ENCODE data around the gene ESR2. TPM values are rescaled to one million over a fixed set of nuclear protein-coding genes. Genes with fewer than 3 reads are reported as not detected.
"Not testable (repeated sequence)": the region's sequence is repeated elsewhere in the genome, so short reads cannot be mapped to it uniquely, and the experiment has no call there.

Gene ESR2
- total RNA-seq, 2 experiments from 2014 or later, result 0.26 to 0.32 TPM

DNA sequence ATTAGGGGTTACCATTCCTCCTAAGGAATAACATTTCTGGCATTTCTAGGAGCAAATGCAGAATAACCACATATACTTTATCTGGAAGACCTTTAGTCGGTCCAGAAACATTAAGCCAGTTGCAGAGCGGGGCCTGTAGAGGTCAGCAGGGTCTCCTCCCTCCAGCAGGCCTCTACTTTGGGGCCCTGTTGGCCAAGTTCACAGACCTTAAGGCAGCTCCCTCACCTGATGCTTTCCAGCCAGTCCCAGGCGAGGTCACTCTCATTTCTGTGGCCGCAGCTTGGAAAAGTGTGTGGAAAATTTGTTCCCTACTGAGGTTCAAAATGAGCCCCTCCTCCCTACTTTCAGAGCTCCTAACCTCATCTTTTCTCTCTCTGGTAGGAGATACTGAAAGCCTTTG, 74.1 kb downstream of the ESR2 start:
- ATAC-seq (no peak), DNase-seq (no peak)
- Mint-ChIP-seq H3K9me3 (ENCODE audit: low read depth) (no peaks in the 10 kb centered on the region), H3K4me3 (no peak overlapping the region), H3K36me3 (ENCODE audit: low read depth) (peaks cover 26% of the 10 kb centered on the region), H3K27me3 (no peaks in the 10 kb centered on the region), H3K4me1 (no peaks in the 10 kb centered on the region), H3K27ac (no peak overlapping the region)
- ChIA-PET CTCF (interaction anchor here (0.7 kb wide), 1 partner anchor 84 kb away, joined by 3 read pairs; no protein-coding TSS in a partner anchor), POLR2A (no interaction called here)
- intact Hi-C loops (cut with DNase I, micrococcal nuclease), result no loop called here

DNA sequence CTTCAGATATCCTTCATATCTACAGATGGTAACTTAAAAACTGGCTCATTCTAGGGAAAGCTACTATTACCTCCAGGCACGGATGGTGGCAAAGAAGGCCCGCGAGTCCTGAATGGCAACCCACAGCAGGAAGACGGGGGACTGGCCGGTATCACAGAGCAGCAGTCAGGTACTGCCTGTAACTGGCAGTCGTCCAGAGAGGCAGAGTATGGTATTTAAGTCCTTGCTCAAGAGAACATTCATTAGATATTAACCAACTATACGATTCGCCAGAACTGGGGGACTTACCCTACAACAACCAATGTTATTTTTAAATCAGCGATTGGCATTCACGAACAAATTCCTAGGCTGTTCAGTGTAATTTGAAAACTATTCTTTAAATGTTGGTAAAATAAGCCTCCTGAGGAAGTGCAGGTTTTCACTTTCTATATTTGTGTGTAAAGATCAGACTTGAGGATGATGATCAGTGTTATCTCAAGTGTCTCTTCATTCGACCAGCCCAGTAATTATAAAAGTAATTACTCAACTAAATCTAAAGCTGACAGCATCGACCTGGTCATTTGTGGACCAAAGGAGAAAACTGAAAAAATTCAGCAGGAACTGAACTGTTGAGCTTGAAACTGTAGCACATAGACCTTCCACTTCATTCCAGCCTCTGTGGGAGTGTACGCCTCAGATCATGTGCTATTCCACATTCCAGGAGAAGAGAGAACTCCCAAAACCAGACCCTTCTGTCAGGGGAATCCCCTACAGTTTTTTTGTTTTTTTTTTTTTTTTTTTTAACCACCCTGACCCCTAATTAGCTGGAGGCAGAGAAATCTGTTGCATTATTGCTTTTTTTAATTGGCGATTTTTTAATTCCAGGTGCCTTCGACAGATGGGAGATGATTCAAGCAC, 75.6 kb downstream of the ESR2 start:
- Mint-ChIP-seq H3K27me3 (no peaks in the 10 kb centered on the region), H3K4me1 (no peaks in the 10 kb centered on the region), H3K36me3 (ENCODE audit: low read depth) (peaks cover 23% of the 10 kb centered on the region), H3K27ac (no peak overlapping the region), H3K4me3 (no peak overlapping the region), H3K9me3 (ENCODE audit: low read depth) (no peaks in the 10 kb centered on the region)
- ATAC-seq (no peak), DNase-seq (no peak)
- intact Hi-C loops (cut with DNase I, micrococcal nuclease), result no loop called here
- ChIA-PET CTCF (interaction anchor here (0.7 to 0.8 kb wide), 2 partner anchors 56 to 86 kb away, joined by 4 to 5 read pairs; no protein-coding TSS in a partner anchor), POLR2A (no interaction called here)

DNA sequence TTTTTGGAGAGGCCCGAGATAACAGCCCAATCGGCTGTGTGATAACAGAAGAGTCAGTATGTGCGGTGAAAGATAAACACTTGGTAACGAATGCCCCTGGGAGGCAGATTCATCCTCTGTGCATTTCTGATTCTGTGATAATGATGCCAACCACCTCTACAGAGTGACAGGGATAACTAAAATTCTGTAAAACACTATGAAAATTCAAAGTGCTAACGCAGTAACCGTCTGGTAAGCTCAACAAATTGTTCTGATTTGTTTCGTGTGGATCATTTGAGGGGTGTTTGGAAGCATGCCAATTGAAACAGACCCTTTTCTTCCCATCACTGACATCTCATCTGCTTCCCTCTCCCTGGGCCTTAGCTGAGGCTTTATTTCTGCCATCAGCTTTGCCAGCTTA, 76.3 kb downstream of the ESR2 start:
- ATAC-seq, result no peak
- POLR2A ChIA-PET, result no interaction called here
- no peak for DNase-seq
- intact Hi-C loops (cut with DNase I, micrococcal nuclease), result no loop called here
- CTCF ChIA-PET, result interaction anchor here (0.7 kb wide), 1 partner anchor 56 kb away, joined by 4 read pairs; no protein-coding TSS in a partner anchor
- Mint-ChIP-seq H3K36me3 (ENCODE audit: low read depth) (peaks cover 24% of the 10 kb centered on the region), H3K27me3 (no peaks in the 10 kb centered on the region), H3K9me3 (ENCODE audit: low read depth) (no peaks in the 10 kb centered on the region), H3K4me3 (no peak overlapping the region), H3K27ac (no peak overlapping the region), H3K4me1 (no peaks in the 10 kb centered on the region)

DNA sequence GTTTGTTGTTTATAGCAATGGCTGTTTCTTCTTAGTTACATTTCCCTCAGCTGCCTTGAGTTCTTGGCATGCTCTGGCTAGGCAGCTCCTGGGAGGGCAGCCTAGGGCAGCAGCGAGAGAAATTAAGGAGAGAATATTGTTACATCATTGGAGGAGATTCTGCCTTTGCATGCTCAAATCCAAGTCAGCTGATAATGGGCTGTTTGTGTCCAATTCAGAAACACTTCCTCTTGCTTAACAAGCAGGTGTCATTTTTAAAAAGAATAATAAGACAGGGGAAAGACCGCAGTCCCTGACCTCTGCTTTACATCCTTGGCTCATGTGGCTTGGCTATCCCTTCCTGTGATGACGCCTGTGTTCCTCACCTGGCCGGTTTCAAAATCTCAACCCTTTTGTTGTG, 76.9 kb downstream of the ESR2 start:
- DNase-seq (no peak), ATAC-seq (no peak)
- peaks cover 24% of the 10 kb centered on the region for H3K36me3 Mint-ChIP-seq (ENCODE audit: low read depth)
- H3K27me3 Mint-ChIP-seq, result no peaks in the 10 kb centered on the region
- H3K9me3 Mint-ChIP-seq (ENCODE audit: low read depth), result no peaks in the 10 kb centered on the region
- no peak overlapping the region for H3K4me3 Mint-ChIP-seq
- POLR2A ChIA-PET, result no interaction called here
- CTCF ChIA-PET, result interaction anchor here (1.0 kb wide), 1 partner anchor 10 kb away, joined by 3 read pairs; no protein-coding TSS in a partner anchor
- H3K4me1 Mint-ChIP-seq, result no peaks in the 10 kb centered on the region
- H3K27ac Mint-ChIP-seq, result no peak overlapping the region
- intact Hi-C loops (cut with DNase I, micrococcal nuclease), result no loop called here

DNA sequence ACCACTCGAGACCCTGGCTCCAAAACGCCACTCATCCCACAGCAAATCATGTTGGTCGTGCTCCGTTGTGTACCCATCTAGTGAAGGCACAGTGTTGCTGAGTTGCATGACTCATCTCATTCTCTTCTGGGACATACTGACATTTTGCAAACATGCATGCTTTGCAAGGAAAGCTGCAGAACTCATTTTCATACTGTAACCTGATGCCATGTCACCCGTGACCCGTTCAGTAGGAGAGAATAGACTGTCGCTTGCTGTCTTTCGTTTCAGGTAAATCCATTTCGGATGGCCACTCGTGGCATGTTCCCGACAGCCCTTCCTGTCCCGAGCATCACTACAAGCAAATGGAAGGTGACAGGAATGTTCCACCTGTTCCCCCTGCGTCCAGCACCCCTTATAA, 78.2 kb downstream of the ESR2 start:
- no peaks in the 10 kb centered on the region for H3K27me3 Mint-ChIP-seq
- no peaks in the 10 kb centered on the region for H3K4me1 Mint-ChIP-seq
- H3K9me3 Mint-ChIP-seq (ENCODE audit: low read depth), result no peaks in the 10 kb centered on the region
- POLR2A ChIA-PET, result no interaction called here
- ATAC-seq (no peak), DNase-seq (no peak)
- H3K27ac Mint-ChIP-seq, result no peak overlapping the region
- H3K4me3 Mint-ChIP-seq, result no peak overlapping the region
- intact Hi-C loops (cut with DNase I, micrococcal nuclease), result no loop called here
- H3K36me3 Mint-ChIP-seq (ENCODE audit: low read depth), result peaks cover 24% of the 10 kb centered on the region
- CTCF ChIA-PET, result no interaction called here

DNA sequence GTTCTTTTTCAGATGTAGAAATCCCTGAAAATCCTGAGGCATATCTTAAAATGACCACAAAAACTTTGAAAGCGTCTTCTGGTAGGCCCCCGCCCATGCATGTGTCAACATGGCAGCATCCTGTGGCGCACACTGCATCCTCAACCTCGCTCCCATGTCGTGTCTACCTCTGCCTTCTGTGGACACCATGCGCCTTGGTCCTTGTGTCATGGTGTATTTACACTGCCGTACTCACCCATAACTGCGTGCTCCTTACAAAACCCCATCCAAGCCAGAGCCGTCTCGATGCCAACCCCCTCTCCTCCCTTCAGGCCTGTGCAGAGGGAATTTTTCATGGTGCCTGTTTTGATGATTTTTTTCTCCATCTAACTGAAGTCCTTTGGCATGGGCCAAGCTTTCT, 78.9 kb downstream of the ESR2 start:
- Mint-ChIP-seq H3K9me3 (ENCODE audit: low read depth) (no peaks in the 10 kb centered on the region), H3K27me3 (no peaks in the 10 kb centered on the region), H3K36me3 (ENCODE audit: low read depth) (peaks cover 24% of the 10 kb centered on the region), H3K4me1 (no peaks in the 10 kb centered on the region), H3K4me3 (no peak overlapping the region), H3K27ac (no peak overlapping the region)
- ChIA-PET POLR2A (no interaction called here), CTCF (no interaction called here)
- intact Hi-C loops (cut with DNase I, micrococcal nuclease), result no loop called here
- DNase-seq (no peak), ATAC-seq (no peak)

DNA sequence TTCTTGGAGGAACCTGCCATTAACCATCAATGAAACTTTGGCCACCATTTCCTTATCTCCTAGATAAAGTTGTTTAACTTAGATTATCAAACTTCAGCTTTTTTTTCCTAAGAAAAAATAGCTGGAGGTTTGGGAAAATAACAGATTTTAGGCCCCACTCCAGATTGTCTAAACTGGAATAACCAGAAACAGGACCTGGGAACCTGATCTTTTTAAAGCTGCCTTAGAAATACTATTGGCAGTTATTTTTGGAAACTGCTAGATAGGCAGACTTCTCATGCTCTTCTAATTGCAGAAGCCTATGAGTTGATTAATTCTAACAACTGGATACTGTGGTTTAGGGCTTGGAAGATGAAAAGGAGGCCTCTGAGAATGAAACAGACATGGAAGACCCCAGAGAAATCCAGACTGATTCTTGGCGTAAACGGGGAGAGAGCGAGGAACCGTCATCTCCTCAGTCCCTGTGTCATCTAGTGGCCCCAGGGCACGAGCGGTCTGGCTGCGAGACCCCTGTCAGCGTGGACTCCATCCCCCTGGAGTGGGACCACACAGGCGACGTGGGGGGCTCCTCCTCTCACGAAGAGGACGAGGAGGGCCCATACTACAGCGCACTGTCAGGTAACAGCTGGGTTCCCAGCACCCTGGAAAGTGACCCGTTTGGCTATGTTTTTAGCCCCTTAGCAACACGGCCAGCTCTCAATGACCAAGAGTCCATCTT, 80.2 kb downstream of the ESR2 start:
- no peak for DNase-seq
- Mint-ChIP-seq H3K36me3 (ENCODE audit: low read depth) (peaks cover 17% of the 10 kb centered on the region), H3K4me3 (no peak overlapping the region), H3K9me3 (ENCODE audit: low read depth) (no peaks in the 10 kb centered on the region), H3K27me3 (no peaks in the 10 kb centered on the region), H3K27ac (no peak overlapping the region), H3K4me1 (no peaks in the 10 kb centered on the region)
- POLR2A ChIA-PET, result no interaction called here
- CTCF ChIA-PET, result no interaction called here
- intact Hi-C loops (cut with DNase I, micrococcal nuclease), result no loop called here
- no peak for ATAC-seq

DNA sequence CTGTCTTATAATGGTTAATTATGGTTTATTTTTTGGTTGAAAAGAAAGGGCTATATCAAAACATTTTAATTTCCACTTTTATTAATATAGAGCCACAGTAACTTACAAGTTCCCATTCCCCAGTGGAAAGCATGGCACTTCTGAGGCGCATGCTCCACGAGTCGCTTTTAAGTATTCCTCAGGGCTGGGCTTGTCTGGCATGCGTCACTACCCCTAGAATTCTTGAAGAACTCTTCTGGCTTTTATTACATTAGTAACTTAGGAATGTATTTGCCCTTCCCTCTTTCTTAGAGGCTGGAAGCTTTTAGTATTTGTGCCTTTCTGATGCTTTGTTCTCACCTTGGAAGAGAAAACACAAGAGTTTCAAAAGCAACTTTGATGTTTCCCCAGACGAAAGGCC, 81.1 kb downstream of the ESR2 start:
- CTCF ChIA-PET, result interaction anchor here (0.6 kb wide), 1 partner anchor 22 kb away, joined by 3 read pairs; no protein-coding TSS in a partner anchor
- no peak overlapping the region for H3K4me3 Mint-ChIP-seq
- H3K27ac Mint-ChIP-seq, result no peak overlapping the region
- intact Hi-C loops (cut with DNase I, micrococcal nuclease), result no loop called here
- ATAC-seq (no peak), DNase-seq (no peak)
- H3K36me3 Mint-ChIP-seq (ENCODE audit: low read depth), result peaks cover 17% of the 10 kb centered on the region
- H3K27me3 Mint-ChIP-seq, result no peaks in the 10 kb centered on the region
- POLR2A ChIA-PET, result no interaction called here
- H3K9me3 Mint-ChIP-seq (ENCODE audit: low read depth), result no peaks in the 10 kb centered on the region
- no peaks in the 10 kb centered on the region for H3K4me1 Mint-ChIP-seq

DNA sequence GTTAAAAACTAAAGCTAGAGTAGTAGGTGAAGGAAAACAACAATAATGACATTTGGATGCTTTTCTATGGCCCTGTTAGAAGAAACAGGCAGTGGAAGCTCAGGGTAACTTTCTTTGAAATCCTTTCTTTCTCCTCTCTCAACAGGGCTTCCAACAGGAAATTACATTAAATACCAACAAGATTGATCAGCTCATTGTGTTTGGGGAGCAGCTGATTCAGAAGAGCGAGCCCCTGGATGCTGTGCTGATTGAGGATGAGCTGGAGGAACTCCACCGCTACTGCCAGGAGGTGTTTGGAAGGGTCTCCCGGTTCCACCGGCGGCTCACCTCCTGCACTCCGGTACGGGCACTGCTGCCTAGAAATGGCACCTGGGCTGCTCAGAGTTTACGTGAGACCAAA, 81.5 kb downstream of the ESR2 start:
- DNase-seq, result no peak
- no peak overlapping the region for H3K27ac Mint-ChIP-seq
- ChIA-PET CTCF (interaction anchor here (0.6 to 1.4 kb wide), 3 partner anchors 10 to 164 kb away, joined by 3 to 4 read pairs (median 3); no protein-coding TSS in a partner anchor), POLR2A (no interaction called here)
- no peak for ATAC-seq
- intact Hi-C loops (cut with DNase I, micrococcal nuclease), result no loop called here
- H3K36me3 Mint-ChIP-seq (ENCODE audit: low read depth), result peaks cover 17% of the 10 kb centered on the region
- H3K4me1 Mint-ChIP-seq, result no peaks in the 10 kb centered on the region
- H3K9me3 Mint-ChIP-seq (ENCODE audit: low read depth), result no peaks in the 10 kb centered on the region
- no peak overlapping the region for H3K4me3 Mint-ChIP-seq
- no peaks in the 10 kb centered on the region for H3K27me3 Mint-ChIP-seq

DNA sequence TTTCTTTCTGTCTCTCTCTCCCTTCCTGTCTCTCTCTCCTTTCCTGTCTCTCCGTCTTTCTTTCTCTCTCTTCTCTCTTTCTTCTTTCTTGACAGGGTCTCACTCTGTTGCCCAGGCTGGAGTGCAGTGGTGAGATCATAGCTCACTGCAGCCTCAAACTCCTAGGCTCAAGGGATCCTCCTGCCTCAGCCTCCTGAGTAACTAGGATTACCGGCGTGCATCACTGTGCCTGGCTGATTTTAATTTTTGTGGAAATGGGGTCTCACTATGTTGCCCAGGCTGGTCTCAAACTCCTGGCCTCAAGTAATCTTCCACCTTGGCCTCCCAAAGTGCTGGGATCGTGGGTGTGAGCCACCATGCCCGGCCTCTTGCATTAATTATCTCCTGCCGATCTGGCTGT, 83.3 kb downstream of the ESR2 start:
- ATAC-seq; H3K9me3 Mint-ChIP-seq (ENCODE audit: low read depth); H3K27ac Mint-ChIP-seq; intact Hi-C loops (cut with DNase I, micrococcal nuclease); H3K27me3 Mint-ChIP-seq; H3K4me3 Mint-ChIP-seq; DNase-seq; POLR2A ChIA-PET; H3K4me1 Mint-ChIP-seq: not testable (repeated sequence)
- H3K36me3 Mint-ChIP-seq (ENCODE audit: low read depth), result peaks cover 11% of the 10 kb centered on the region
- CTCF ChIA-PET, result interaction anchor here (0.6 kb wide), 1 partner anchor 59 kb away, joined by 3 read pairs; no protein-coding TSS in a partner anchor

DNA sequence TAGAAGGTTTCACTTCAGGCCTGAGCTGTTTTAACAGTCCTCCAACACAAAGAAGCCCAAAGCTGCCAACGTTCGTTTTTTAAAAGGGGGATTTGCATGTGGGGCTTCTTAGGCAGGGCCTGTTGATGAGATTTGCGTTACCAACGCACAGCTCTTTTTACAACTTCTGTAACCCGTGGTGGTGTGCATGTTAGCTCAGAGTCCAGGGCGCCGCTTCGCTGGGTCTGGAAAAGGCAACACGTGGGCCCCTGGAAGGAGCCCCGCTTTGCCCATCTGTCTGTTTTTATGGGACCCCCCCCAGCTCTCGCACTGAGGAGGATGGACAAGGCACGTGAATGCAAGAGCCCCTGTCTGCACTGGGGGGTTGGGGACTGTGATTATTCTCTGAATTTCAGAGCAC, 84.0 kb downstream of the ESR2 start:
- Mint-ChIP-seq H3K36me3 (ENCODE audit: low read depth) (peaks cover 8% of the 10 kb centered on the region), H3K4me3 (no peak overlapping the region), H3K9me3 (ENCODE audit: low read depth) (no peaks in the 10 kb centered on the region), H3K27me3 (no peaks in the 10 kb centered on the region), H3K27ac (no peak overlapping the region), H3K4me1 (no peaks in the 10 kb centered on the region)
- intact Hi-C loops (cut with DNase I, micrococcal nuclease), result no loop called here
- ChIA-PET POLR2A (no interaction called here), CTCF (interaction anchor here (0.6 kb wide), 1 partner anchor 575 kb away, joined by 5 read pairs; no protein-coding TSS in a partner anchor)
- DNase-seq, result no peak
- ATAC-seq, result no peak

All from activated CD4-positive, alpha-beta T cell treated with anti-CD3 and anti-CD28 coated beads for 36 hours (primary cell).